Stomach (tissue), 9 donors: ENCODE data around the gene KRT15. TPM values are rescaled to one million over a fixed set of nuclear protein-coding genes. Genes with fewer than 3 reads are reported as not detected.
A peak's percentile ranks its signal among the peaks of the same experiment; 100 is the strongest.

Experiments
- DNase-seq, 2 donors: peaks; one replicate each; pipeline versions ENCODE4 v3.0.0 to v3.0.0-alpha.2; 2013 to 2019
- H3K27ac ChIP-seq, 5 donors: fragments of 200-600 bp in 4 of 5; sonication (generic) in 4 of 5; one replicate each; pipeline ENCODE4 v1.5.1; 2013 to 2019; ENCODE audit warnings: mild to moderate bottlenecking in 1 of 5, moderate library complexity in 1 of 5
- H3K27me3 ChIP-seq, 3 donors: fragments of 200-600 bp; sonication (generic); one replicate each; pipeline ENCODE4 v1.5.1; 2017 to 2019; ENCODE audit warnings: mixed run types in 1 of 3
- H3K36me3 ChIP-seq, 4 donors: fragments of 200-600 bp; sonication (generic); 1 replicate in 3 of 4; 2 replicates in 1 of 4; pipeline ENCODE4 v1.5.1; 2016 to 2019
- H3K4me1 ChIP-seq, 4 donors: fragments of 200-600 bp; sonication (generic); one replicate each; pipeline ENCODE4 v1.5.1; 2016 to 2019
- H3K4me3 ChIP-seq, 4 donors: fragments of 200-600 bp; sonication (generic) in 3 of 4; one replicate each; pipeline ENCODE4 v1.5.1; 2016 to 2019; ENCODE audit warnings: mild to moderate bottlenecking in 1 of 4
- H3K9me3 ChIP-seq, 4 donors: fragments of 200-600 bp; sonication (generic); one replicate each; pipeline ENCODE4 v1.5.1; 2016 to 2019
- CTCF ChIP-seq, 7 experiments: fragments of 450-650 bp in 4 of 7; fragments of 200-600 bp in 3 of 7; sonication (generic) in 3 of 7; IDR thresholded peaks; one replicate each; pipeline ENCODE4 v1.5.1; 2016 to 2019; ENCODE audit warnings: antibody characterized with exemption in 7 of 7, control low read depth in 2 of 7, mild to moderate bottlenecking in 1 of 7
- EP300 ChIP-seq: sonication (generic); formaldehyde crosslinking; IDR thresholded peaks from one replicate; pipeline ENCODE4 v1.6.1; 2017; ENCODE audit warnings: antibody characterized with exemption
- POLR2A ChIP-seq, 4 donors: fragments of 450-650 bp; IDR thresholded peaks; one replicate each; pipeline ENCODE4 v1.6.1; 2016; ENCODE audit warnings: antibody characterized with exemption in 4 of 4, control low read depth in 2 of 4, mild to moderate bottlenecking in 1 of 4, moderate library complexity in 1 of 4
- POLR2AphosphoS5 ChIP-seq, 3 donors: sonication (generic); formaldehyde crosslinking; IDR thresholded peaks; one replicate each; pipeline ENCODE4 v1.6.1; 2016; ENCODE audit warnings: antibody characterized with exemption in 3 of 3
- WGBS, 5 donors: extraction: QIAGEN DNeasy Blood & Tissue Kit in 3 of 5; methylation state at CpG; one replicate each; pipeline versions ENCODE4 v1.1.5 to v1.1.7; 2013 to 2018; 5-methylcytosine and 5-hydroxymethylcytosine counted together
- intact Hi-C: fragments of 100-400 bp; cut with DNase I; formaldehyde crosslinking; loops from one replicate; pipeline ENCODE4 v1.15.1; 2023; ENCODE audit warnings: low total_unique reads
- polyA plus RNA-seq, 3 donors: library from polyadenylated mRNA; stranded (reverse); fragments of 200-250 nt; gene quantifications; one replicate each; pipeline ENCODE4 v1.2.3, GENCODE V29; 2013
- total RNA-seq, 5 donors: library from RNA; depleted of rRNA; stranded (reverse); fragments of >200 nt; gene quantifications; one replicate each; pipeline versions ENCODE4 v1.1.0 to v1.2.3, GENCODE V29; 2014 to 2016
- donor health status: healthy with polysubstance abuse.
- donor health status: Bipolar disorder and iron deficiency.
- donor health status: healthy.

The KRT15 gene
- total and polyA plus RNA-seq, 8 donors: 1.4 to 3,416 (median 2.6) TPM; not detected in 1

GRCh38 chr17:41535764-41536481 lies 17.2 kb upstream of the KRT15 start:
- TF ChIP-seq EP300: no peak
- Histone ChIP-seq H3K36me3 (no peaks in the 10 kb centered on the region), H3K27me3 (peaks cover 0 to 33% (median 4%) of the 10 kb centered on the region in 3 donors), H3K4me3 (no peak overlapping the region), H3K9me3 (no peaks in the 10 kb centered on the region), H3K4me1 (peaks cover 0 to 6% (median 2%) of the 10 kb centered on the region in 4 donors), H3K27ac (no peak overlapping the region)
- WGBS, 5 donors: 60 to 71% (median 69%) methylated on average over 6 to 15 of the region's 15 CpGs
- intact Hi-C loops: no loop called here
- DNase-seq: peak in 1 of 2 donors; percentile 60

- WGBS, 5 donors: 72 to 77% (median 75%) methylated on average over 7 of the region's 7 CpGs
- H3K27me3 ChIP-seq: peaks cover 0 to 42% (median 6%) of the 10 kb centered on the region in 3 donors
- TF ChIP-seq POLR2AphosphoS5 (IDR thresholded peaks at IDR 0.05): no peak
- no peak for TF ChIP-seq POLR2A (IDR thresholded peaks at IDR 0.05)
- TF ChIP-seq CTCF (IDR thresholded peaks at IDR 0.05): no peak
- no peak for TF ChIP-seq EP300
- DNase-seq: no peak
- H3K4me1 ChIP-seq: peaks cover 0 to 15% (median 10%) of the 10 kb centered on the region in 4 donors
- no peak overlapping the region for H3K27ac ChIP-seq
- no peaks in the 10 kb centered on the region for H3K9me3 ChIP-seq
- no peak overlapping the region for H3K4me3 ChIP-seq
- H3K36me3 ChIP-seq: no peaks in the 10 kb centered on the region
- intact Hi-C loops: no loop called here
Observed at GRCh38 chr17:41534899-41535546, 16.3 kb upstream of the KRT15 start.

- Histone ChIP-seq H3K27me3 (peaks cover 0 to 56% (median 18%) of the 10 kb centered on the region in 3 donors), H3K4me3 (no peak overlapping the region), H3K36me3 (no peaks in the 10 kb centered on the region), H3K9me3 (no peaks in the 10 kb centered on the region), H3K27ac (no peak overlapping the region), H3K4me1 (peaks cover under 1 to 28% (median 20%) of the 10 kb centered on the region in 4 donors)
- no peak for DNase-seq
- TF ChIP-seq POLR2AphosphoS5 (IDR thresholded peaks at IDR 0.05) (no peak), POLR2A (IDR thresholded peaks at IDR 0.05) (no peak), EP300 (no peak), CTCF (IDR thresholded peaks at IDR 0.05) (no peak)
- intact Hi-C loops: no loop called here
- 81 to 88% (median 85%) methylated on average over 7 of the region's 7 CpGs for WGBS, 5 donors
Observed at GRCh38 chr17:41533613-41534012, 14.9 kb upstream of the KRT15 start.

- Histone ChIP-seq H3K27me3 (peaks cover 0 to 61% (median 24%) of the 10 kb centered on the region in 3 donors), H3K27ac (no peak overlapping the region), H3K4me3 (no peak overlapping the region), H3K4me1 (peaks cover 6 to 33% (median 26%) of the 10 kb centered on the region in 4 donors), H3K9me3 (no peaks in the 10 kb centered on the region), H3K36me3 (no peaks in the 10 kb centered on the region)
- no peak for TF ChIP-seq POLR2A (IDR thresholded peaks at IDR 0.05)
- WGBS, 5 donors: 66 to 78% (median 70%) methylated on average over 9 of the region's 9 CpGs
- no peak for DNase-seq
- intact Hi-C loops: no loop called here
Observed at GRCh38 chr17:41532947-41533570, 14.4 kb upstream of the KRT15 start.

GRCh38 chr17:41531993-41532392 lies 13.3 kb upstream of the KRT15 start:
- H3K4me3 ChIP-seq: no peak overlapping the region
- 60 to 78% (median 70%) methylated on average over 1 of the region's 1 CpG for WGBS, 5 donors
- intact Hi-C loops: no loop called here
- DNase-seq: no peak
- no peaks in the 10 kb centered on the region for H3K9me3 ChIP-seq
- no peak for TF ChIP-seq POLR2AphosphoS5 (IDR thresholded peaks at IDR 0.05)
- TF ChIP-seq POLR2A (IDR thresholded peaks at IDR 0.05): no peak
- TF ChIP-seq CTCF (IDR thresholded peaks at IDR 0.05): no peak
- TF ChIP-seq EP300: no peak
- H3K27ac ChIP-seq: no peak overlapping the region
- no peaks in the 10 kb centered on the region for H3K36me3 ChIP-seq
- H3K27me3 ChIP-seq: peaks cover 0 to 72% (median 34%) of the 10 kb centered on the region in 3 donors
- peaks cover 8 to 43% (median 34%) of the 10 kb centered on the region in 4 donors for H3K4me1 ChIP-seq
